ENCODE results near the gene CCNH.

The CCNH gene

GRCh38 chr5:87388129-87388528 lies 24.6 kb downstream of the CCNH start:
- Histone ChIP-seq H4K20me1 (ENCODE audit: insufficient read depth, low read length) (peaks cover 7% of the 10 kb centered on the region; the same call in 1 of the 2 replicates), H3K9me2 (replicated peaks; ENCODE audit: insufficient read depth, low read length) (no peaks in the 10 kb centered on the region), H3K9me3 (replicated peaks; ENCODE audit: insufficient read depth, low read length) (no peaks in the 10 kb centered on the region), H3K27me3 (replicated peaks; ENCODE audit: insufficient read depth, low read length) (no peaks in the 10 kb centered on the region), H3K4me2 (ENCODE audit: low read depth, low read length) (no peak overlapping the region), H3K4me1 (ENCODE audit: low read length) (peaks cover 27% of the 10 kb centered on the region), H3K27ac (ENCODE audit: low read length) (no peak overlapping the region), H3F3A (ENCODE audit: insufficient read depth, low read length) (peaks cover 19% of the 10 kb centered on the region), H3K36me3 (replicated peaks; ENCODE audit: insufficient read depth, low read length) (peaks cover 32% of the 10 kb centered on the region), H3K79me2 (ENCODE audit: low read length) (peaks cover 42% of the 10 kb centered on the region), H2AFZ (ENCODE audit: low read length) (no peak overlapping the region), H3K4me3 (ENCODE audit: low read length) (no peak overlapping the region), H3K9ac (ENCODE audit: low read length) (no peak overlapping the region)
- no peak for TF ChIP-seq EZH2 (optimal IDR thresholded peaks at IDR 0.05; ENCODE audit: low read depth, low read length)
- no peak for DNase-seq

- Histone ChIP-seq H3K79me2 (ENCODE audit: low read length) (peaks cover 33% of the 10 kb centered on the region), H3K9ac (ENCODE audit: low read length) (no peak overlapping the region), H3K4me3 (ENCODE audit: low read length) (no peak overlapping the region), H3K9me2 (replicated peaks; ENCODE audit: insufficient read depth, low read length) (no peaks in the 10 kb centered on the region), H2AFZ (ENCODE audit: low read length) (no peak overlapping the region), H3K27ac (ENCODE audit: low read length) (no peak overlapping the region), H4K20me1 (ENCODE audit: insufficient read depth, low read length) (peaks cover 7% of the 10 kb centered on the region; the same call in 1 of the 2 replicates), H3K4me2 (ENCODE audit: low read depth, low read length) (no peak overlapping the region), H3K9me3 (replicated peaks; ENCODE audit: insufficient read depth, low read length) (no peaks in the 10 kb centered on the region), H3K27me3 (replicated peaks; ENCODE audit: insufficient read depth, low read length) (no peaks in the 10 kb centered on the region), H3K4me1 (ENCODE audit: low read length) (peaks cover 18% of the 10 kb centered on the region), H3K36me3 (replicated peaks; ENCODE audit: insufficient read depth, low read length) (peaks cover 12% of the 10 kb centered on the region; the same call in 1 of the 2 replicates), H3F3A (ENCODE audit: insufficient read depth, low read length) (peaks cover 16% of the 10 kb centered on the region)
- no peak for TF ChIP-seq EZH2 (optimal IDR thresholded peaks at IDR 0.05; ENCODE audit: low read depth, low read length)
- no peak for TF ChIP-seq EZH2phosphoT487 (IDR thresholded peaks at IDR 0.05; ENCODE audit: low read length)
- TF ChIP-seq, protein P1, sequence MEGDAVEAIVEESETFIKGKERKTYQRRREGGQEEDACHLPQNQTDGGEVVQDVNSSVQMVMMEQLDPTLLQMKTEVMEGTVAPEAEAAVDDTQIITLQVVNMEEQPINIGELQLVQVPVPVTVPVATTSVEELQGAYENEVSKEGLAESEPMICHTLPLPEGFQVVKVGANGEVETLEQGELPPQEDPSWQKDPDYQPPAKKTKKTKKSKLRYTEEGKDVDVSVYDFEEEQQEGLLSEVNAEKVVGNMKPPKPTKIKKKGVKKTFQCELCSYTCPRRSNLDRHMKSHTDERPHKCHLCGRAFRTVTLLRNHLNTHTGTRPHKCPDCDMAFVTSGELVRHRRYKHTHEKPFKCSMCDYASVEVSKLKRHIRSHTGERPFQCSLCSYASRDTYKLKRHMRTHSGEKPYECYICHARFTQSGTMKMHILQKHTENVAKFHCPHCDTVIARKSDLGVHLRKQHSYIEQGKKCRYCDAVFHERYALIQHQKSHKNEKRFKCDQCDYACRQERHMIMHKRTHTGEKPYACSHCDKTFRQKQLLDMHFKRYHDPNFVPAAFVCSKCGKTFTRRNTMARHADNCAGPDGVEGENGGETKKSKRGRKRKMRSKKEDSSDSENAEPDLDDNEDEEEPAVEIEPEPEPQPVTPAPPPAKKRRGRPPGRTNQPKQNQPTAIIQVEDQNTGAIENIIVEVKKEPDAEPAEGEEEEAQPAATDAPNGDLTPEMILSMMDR (IDR thresholded peaks at IDR 0.05; ENCODE audit: low read length), result no peak
- DNase-seq, result no peak
Measured at GRCh38 chr5:87385802-87386201, 26.9 kb downstream of the CCNH start.

DNA sequence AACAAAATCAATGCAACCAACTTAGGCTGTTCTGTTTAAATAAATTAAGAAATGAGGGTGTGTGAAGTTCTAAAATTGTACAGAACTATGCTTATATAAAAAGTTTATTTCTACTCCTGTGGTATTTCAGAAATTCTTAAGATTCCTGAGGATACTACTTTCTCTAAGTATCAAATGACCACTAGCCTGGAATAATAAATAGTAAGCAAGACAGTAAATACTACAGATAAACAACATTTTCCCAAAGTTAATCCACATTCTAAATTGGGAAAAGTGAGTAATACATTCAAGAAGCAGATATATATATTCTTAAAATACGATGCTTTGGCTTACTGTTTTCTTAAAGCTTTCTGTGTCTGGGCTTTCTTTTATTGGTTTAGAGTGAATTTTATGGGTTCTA lies 29.5 kb downstream of the CCNH start:
- no peaks in the 10 kb centered on the region for H3K9me3 ChIP-seq (replicated peaks; ENCODE audit: insufficient read depth, low read length)
- H3K9me2 ChIP-seq (replicated peaks; ENCODE audit: insufficient read depth, low read length), result no peaks in the 10 kb centered on the region
- no peak overlapping the region for H3K4me3 ChIP-seq (ENCODE audit: low read length)
- H2AFZ ChIP-seq (ENCODE audit: low read length), result no peak overlapping the region
- H3K36me3 ChIP-seq (replicated peaks; ENCODE audit: insufficient read depth, low read length), result peaks cover 7% of the 10 kb centered on the region; the same call in 1 of the 2 replicates
- peaks cover 11% of the 10 kb centered on the region for H3F3A ChIP-seq (ENCODE audit: insufficient read depth, low read length)
- no peaks in the 10 kb centered on the region; the same call in 1 of the 2 replicates for H4K20me1 ChIP-seq (ENCODE audit: insufficient read depth, low read length)
- H3K27me3 ChIP-seq (replicated peaks; ENCODE audit: insufficient read depth, low read length), result no peaks in the 10 kb centered on the region
- H3K4me2 ChIP-seq (ENCODE audit: low read depth, low read length), result no peak overlapping the region
- H3K79me2 ChIP-seq (ENCODE audit: low read length), result peaks cover 24% of the 10 kb centered on the region
- H3K27ac ChIP-seq (ENCODE audit: low read length), result no peak overlapping the region
- H3K9ac ChIP-seq (ENCODE audit: low read length), result no peak overlapping the region
- TF ChIP-seq EZH2phosphoT487 (IDR thresholded peaks at IDR 0.05; ENCODE audit: low read length) (no peak), EZH2 (optimal IDR thresholded peaks at IDR 0.05; ENCODE audit: low read depth, low read length) (no peak)
- TF ChIP-seq, protein P1 (IDR thresholded peaks at IDR 0.05; ENCODE audit: low read length), result no peak
- DNase-seq, result no peak
- H3K4me1 ChIP-seq (ENCODE audit: low read length), result peaks cover 10% of the 10 kb centered on the region; the same call in 1 of the 2 replicates

DNA sequence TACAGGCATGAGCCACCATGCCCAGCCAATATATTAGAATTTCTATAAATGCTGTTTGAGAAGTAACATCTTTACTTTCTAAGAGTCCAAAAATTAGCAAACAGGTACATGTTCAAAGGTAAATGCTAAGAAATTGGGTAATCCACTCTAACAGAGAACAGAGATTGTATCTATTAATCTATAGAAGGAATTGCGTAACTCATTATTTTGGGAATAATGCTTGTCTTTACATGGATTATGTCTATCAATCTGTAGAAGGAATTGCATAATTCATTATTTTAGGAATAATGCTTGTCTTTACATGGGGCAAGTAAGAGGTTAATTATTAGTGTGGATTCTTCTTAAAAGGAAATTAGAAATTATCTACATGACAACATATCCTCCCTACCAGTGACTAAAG lies 30.5 kb downstream of the CCNH start:
- Histone ChIP-seq H3K4me1 (ENCODE audit: low read length) (peaks cover 10% of the 10 kb centered on the region; the same call in 1 of the 2 replicates), H3K4me2 (ENCODE audit: low read depth, low read length) (no peak overlapping the region), H3K36me3 (replicated peaks; ENCODE audit: insufficient read depth, low read length) (peaks cover 7% of the 10 kb centered on the region; the same call in 1 of the 2 replicates), H3K9me2 (replicated peaks; ENCODE audit: insufficient read depth, low read length) (no peaks in the 10 kb centered on the region), H3K27ac (ENCODE audit: low read length) (no peak overlapping the region), H3K4me3 (ENCODE audit: low read length) (no peak overlapping the region), H3K9me3 (replicated peaks; ENCODE audit: insufficient read depth, low read length) (no peaks in the 10 kb centered on the region), H3K27me3 (replicated peaks; ENCODE audit: insufficient read depth, low read length) (no peaks in the 10 kb centered on the region), H3K79me2 (ENCODE audit: low read length) (peaks cover 24% of the 10 kb centered on the region), H3F3A (ENCODE audit: insufficient read depth, low read length) (peaks cover 15% of the 10 kb centered on the region), H3K9ac (ENCODE audit: low read length) (no peak overlapping the region), H4K20me1 (ENCODE audit: insufficient read depth, low read length) (no peaks in the 10 kb centered on the region; the same call in 1 of the 2 replicates), H2AFZ (ENCODE audit: low read length) (no peak overlapping the region)
- no peak for DNase-seq
- TF ChIP-seq, protein P1 (IDR thresholded peaks at IDR 0.05; ENCODE audit: low read length), result no peak
- no peak for TF ChIP-seq EZH2phosphoT487 (IDR thresholded peaks at IDR 0.05; ENCODE audit: low read length)
- TF ChIP-seq EZH2 (optimal IDR thresholded peaks at IDR 0.05; ENCODE audit: low read depth, low read length), result no peak

Data from MM.1S (cell line).